HL-60 (cell line): ENCODE data around the gene PRKAA2.

Experiments used
- DNase-seq, 2 experiments: peaks; one replicate each; pipeline ENCODE4 v3.0.0-alpha.2; 2010 to 2020; ENCODE audit warnings: low read depth in 1 of 2, low spot score in 1 of 2
- H3K27ac ChIP-seq: fragments of 250-450 bp; sonication (Bioruptor Pico); replicated peaks from 2 replicates; pipeline ENCODE4 v1.5.1; 2020; ENCODE audit warnings: mild to moderate bottlenecking, moderate library complexity
- H3K27me3 ChIP-seq: fragments of 250-450 bp; sonication (Bioruptor Pico); 2 replicates; pipeline ENCODE4 v1.5.1; 2021; ENCODE audit warnings: mild to moderate bottlenecking, moderate library complexity; ENCODE audit not compliant: insufficient read depth, poor library complexity, severe bottlenecking
- H3K4me3 ChIP-seq: replicated peaks from 2 replicates; pipeline ENCODE4 v1.5.1; 2011; ENCODE audit warnings: mild to moderate bottlenecking, control low read depth, low read length; ENCODE audit not compliant: insufficient read depth
- GABPA ChIP-seq: IDR thresholded peaks from 2 replicates; pipeline ENCODE4 v1.6.1; 2012; ENCODE audit warnings: low read depth
- POLR2AphosphoS5 ChIP-seq: IDR thresholded peaks from 2 replicates; pipeline ENCODE4 v1.6.1; 2012; ENCODE audit warnings: low read depth
- REST ChIP-seq: IDR thresholded peaks from 2 replicates; pipeline ENCODE4 v1.6.1; 2012; ENCODE audit warnings: low read depth; ENCODE audit not compliant: insufficient replicate concordance
- SPI1 ChIP-seq: IDR thresholded peaks from 2 replicates; pipeline ENCODE4 v1.6.1; 2012; ENCODE audit warnings: low read depth, mild to moderate bottlenecking, borderline replicate concordance
- TF ChIP-seq, protein P1 (sequence below): IDR thresholded peaks from one replicate; pipeline ENCODE4 v1.5.1; 2011; ENCODE audit warnings: low read length, control low read depth, inconsistent platforms; ENCODE audit not compliant: insufficient read depth

PRKAA2 gene

DNA sequence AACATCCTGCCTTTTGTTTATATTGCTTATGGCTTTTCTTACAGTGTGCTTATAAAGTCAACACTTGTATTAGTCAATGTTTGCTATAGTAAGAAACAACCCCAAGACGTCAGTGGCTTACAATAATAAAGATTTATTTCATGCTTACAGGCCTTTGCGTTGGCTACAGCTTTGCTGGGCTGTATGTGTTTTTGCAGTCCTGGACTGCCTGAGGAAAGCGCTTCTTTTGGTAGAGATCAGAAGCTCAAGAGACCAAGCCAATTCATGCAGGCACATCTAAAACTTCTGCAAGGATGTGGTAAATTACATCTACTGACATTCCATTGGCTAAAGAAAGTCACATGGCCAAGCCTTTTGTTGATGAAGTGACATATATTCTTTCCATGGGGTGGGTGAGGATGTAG, 17.5 kb upstream of the PRKAA2 start:
- H3K4me3 ChIP-seq = no peak overlapping the region
- peaks cover 3% of the 10 kb centered on the region for H3K27me3 ChIP-seq
- no peak overlapping the region for H3K27ac ChIP-seq
- TF ChIP-seq, protein P1, sequence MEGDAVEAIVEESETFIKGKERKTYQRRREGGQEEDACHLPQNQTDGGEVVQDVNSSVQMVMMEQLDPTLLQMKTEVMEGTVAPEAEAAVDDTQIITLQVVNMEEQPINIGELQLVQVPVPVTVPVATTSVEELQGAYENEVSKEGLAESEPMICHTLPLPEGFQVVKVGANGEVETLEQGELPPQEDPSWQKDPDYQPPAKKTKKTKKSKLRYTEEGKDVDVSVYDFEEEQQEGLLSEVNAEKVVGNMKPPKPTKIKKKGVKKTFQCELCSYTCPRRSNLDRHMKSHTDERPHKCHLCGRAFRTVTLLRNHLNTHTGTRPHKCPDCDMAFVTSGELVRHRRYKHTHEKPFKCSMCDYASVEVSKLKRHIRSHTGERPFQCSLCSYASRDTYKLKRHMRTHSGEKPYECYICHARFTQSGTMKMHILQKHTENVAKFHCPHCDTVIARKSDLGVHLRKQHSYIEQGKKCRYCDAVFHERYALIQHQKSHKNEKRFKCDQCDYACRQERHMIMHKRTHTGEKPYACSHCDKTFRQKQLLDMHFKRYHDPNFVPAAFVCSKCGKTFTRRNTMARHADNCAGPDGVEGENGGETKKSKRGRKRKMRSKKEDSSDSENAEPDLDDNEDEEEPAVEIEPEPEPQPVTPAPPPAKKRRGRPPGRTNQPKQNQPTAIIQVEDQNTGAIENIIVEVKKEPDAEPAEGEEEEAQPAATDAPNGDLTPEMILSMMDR = no peak
- TF ChIP-seq SPI1 (no peak), REST (no peak), POLR2AphosphoS5 (no peak), GABPA (no peak)
- no peak for DNase-seq

DNA sequence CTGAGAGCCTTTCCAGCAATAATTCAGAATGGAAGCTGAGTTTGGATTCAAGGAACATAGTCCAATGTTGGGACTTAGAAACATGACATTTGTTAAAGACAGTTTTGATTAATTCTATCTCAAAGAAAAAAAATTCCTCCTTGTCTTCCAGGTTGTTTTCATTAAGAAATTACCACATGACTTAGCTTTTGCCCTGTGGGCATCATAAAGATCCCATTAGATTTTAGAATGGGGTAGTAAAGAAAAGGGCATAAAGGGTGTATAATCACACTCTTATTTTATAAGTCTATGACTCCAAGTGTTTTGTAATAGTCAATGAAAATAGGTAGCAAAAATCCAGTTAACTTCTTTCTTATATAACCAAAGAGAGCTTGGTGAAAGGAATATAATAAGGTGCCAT, 14.3 kb upstream of the PRKAA2 start:
- Histone ChIP-seq H3K27ac (no peak overlapping the region), H3K27me3 (peaks cover 3% of the 10 kb centered on the region), H3K4me3 (no peak overlapping the region)
- TF ChIP-seq, protein P1 = no peak
- TF ChIP-seq SPI1 (no peak), POLR2AphosphoS5 (no peak), REST (no peak), GABPA (no peak)
- DNase-seq = no peak

DNA sequence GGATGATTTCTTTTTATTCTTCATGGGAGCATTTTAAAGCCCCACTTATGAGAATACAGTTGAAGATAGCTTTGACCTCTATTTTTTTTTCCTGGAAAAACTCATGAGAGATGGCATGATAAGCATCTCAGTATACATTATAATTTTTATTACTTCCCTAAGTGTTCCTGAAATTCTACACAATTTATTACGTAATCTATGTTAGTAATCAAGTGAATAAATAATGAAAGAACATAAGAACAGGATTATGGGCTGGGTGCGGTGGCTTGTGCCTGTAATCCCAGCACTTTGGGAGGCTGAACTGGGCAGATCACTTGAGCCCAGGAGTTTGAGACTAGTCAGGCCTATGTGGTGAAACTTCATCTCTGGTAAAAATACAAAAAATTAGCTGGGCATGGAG, 13.2 kb upstream of the PRKAA2 start:
- no peak overlapping the region for H3K27ac ChIP-seq
- no peak overlapping the region for H3K4me3 ChIP-seq
- TF ChIP-seq GABPA (no peak), REST (no peak), POLR2AphosphoS5 (no peak), SPI1 (no peak)
- TF ChIP-seq, protein P1 = no peak
- peaks cover 3% of the 10 kb centered on the region for H3K27me3 ChIP-seq
- no peak for DNase-seq
